K562 (cell line): ENCODE measurements around the gene DUS1L.

Experiments used
- CTCF ChIP-seq, 3 experiments: IDR thresholded peaks in 2 of 3; conservative IDR thresholded peaks in 1 of 3; 2 replicates each; pipeline ENCODE4 v1.5.1; 2011 to 2012; ENCODE audit warnings: low read length in 3 of 3, mild to moderate bottlenecking in 3 of 3, control low read depth in 2 of 3, improper control_type of control experiment in 1 of 3, inconsistent platforms in 1 of 3, low read depth in 1 of 3, mixed read lengths in 1 of 3, moderate library complexity in 1 of 3; ENCODE audit not compliant: insufficient read depth in 2 of 3
- SRSF9 ChIP-seq: fragments of 200-400 bp; formaldehyde crosslinking; IDR thresholded peaks from 2 replicates; pipeline ENCODE4 v1.6.1; 2017; ENCODE audit warnings: low read depth, low read length, borderline replicate concordance
- STAG1 ChIP-seq: sonication (generic); formaldehyde crosslinking; IDR thresholded peaks from 2 replicates; pipeline ENCODE4 v1.5.0; 2020; ENCODE audit warnings: missing genetic modification reagents, borderline replicate concordance
- ZNF511 ChIP-seq: sonication (generic); formaldehyde crosslinking; IDR thresholded peaks from 2 replicates; pipeline ENCODE4 v1.8.0; 2022; ENCODE audit warnings: mild to moderate bottlenecking, missing genetic modification reagents

- no peak for TF ChIP-seq CTCF (IDR thresholded peaks at IDR 0.05 in 2 of 3, conservative IDR thresholded peaks at IDR 0.05 in 1 of 3; ENCODE audit: insufficient read depth in 2 of 3, low read depth in 1 of 3, low read length in 3 of 3)
- TF ChIP-seq ZNF511 (CRISPR knock-in tag) = no peak
- TF ChIP-seq STAG1 = no peak
- TF ChIP-seq SRSF9 = no peak
Observed at GRCh38 chr17:82008941-82009405, 56.6 kb downstream of the DUS1L start.
